ENCODE data around the gene WDR18. TPM values are rescaled to one million over a fixed set of nuclear protein-coding genes. Genes with fewer than 3 reads are reported as not detected.

The WDR18 gene
- total RNA-seq, 1 donor from 2014 or later, result 60.0 TPM

- Histone ChIP-seq H4K20me1 (ENCODE audit: insufficient read depth, low read length) (peaks cover 26% of the 10 kb centered on the region), H3K4me2 (ENCODE audit: low read length) (no peak overlapping the region), H3K79me2 (ENCODE audit: insufficient read depth, low read length) (no peaks in the 10 kb centered on the region), H3K9ac (ENCODE audit: low read length) (no peak overlapping the region), H3K27ac (ENCODE audit: low read depth, low read length) (no peak overlapping the region), H3K9me3 (ENCODE audit: insufficient read depth, low read depth, low read length) (no peaks in the 10 kb centered on the region), H2AFZ (ENCODE audit: low read depth, low read length) (no peak overlapping the region), H3K4me1 (ENCODE audit: insufficient read depth, low read length) (peaks cover 8% of the 10 kb centered on the region), H3K4me3 (ENCODE audit: insufficient read depth, low read depth, low read length) (no peak overlapping the region), H3K36me3 (ENCODE audit: insufficient read depth, low read length) (no peaks in the 10 kb centered on the region), H3K27me3 (ENCODE audit: insufficient read depth, low read length) (peaks cover 25% of the 10 kb centered on the region)
- peaks cover 12% of the 10 kb centered on the region for H3K27me3 Mint-ChIP-seq (ENCODE audit: low read depth, unreplicated experiment)
- H3K36me3 Mint-ChIP-seq (ENCODE audit: low read depth, unreplicated experiment), result peaks cover 5% of the 10 kb centered on the region
- TF ChIP-seq EZH2 (IDR thresholded peaks at IDR 0.05; ENCODE audit: insufficient read depth, low read length) (no peak), CTCF (IDR thresholded peaks at IDR 0.05; ENCODE audit: insufficient read depth, low read depth, low read length) (no peak)
- no peak for FAIRE-seq
- DNase-seq (ENCODE audit: low read depth), result no peak
- H3K4me3 Mint-ChIP-seq (ENCODE audit: unreplicated experiment), result no peak overlapping the region
- no peaks in the 10 kb centered on the region for H3K9me3 Mint-ChIP-seq (ENCODE audit: unreplicated experiment)
- no peak overlapping the region for H3K27ac Mint-ChIP-seq (ENCODE audit: unreplicated experiment)
- no peaks in the 10 kb centered on the region for H3K4me1 Mint-ChIP-seq (ENCODE audit: low read depth, unreplicated experiment)
Measured at GRCh38 chr19:994516-994915, 10.4 kb downstream of the WDR18 start.

GRCh38 chr19:995051-995827 lies 11.1 kb downstream of the WDR18 start:
- TF ChIP-seq CTCF (IDR thresholded peaks at IDR 0.05; ENCODE audit: insufficient read depth, low read depth, low read length), result no peak
- no peak for TF ChIP-seq EZH2 (IDR thresholded peaks at IDR 0.05; ENCODE audit: insufficient read depth, low read length)
- no peaks in the 10 kb centered on the region for H3K79me2 ChIP-seq (ENCODE audit: insufficient read depth, low read length)
- Mint-ChIP-seq H3K27me3 (ENCODE audit: low read depth, unreplicated experiment) (peaks cover 15% of the 10 kb centered on the region), H3K9me3 (ENCODE audit: unreplicated experiment) (no peaks in the 10 kb centered on the region), H3K36me3 (ENCODE audit: low read depth, unreplicated experiment) (peaks cover 5% of the 10 kb centered on the region), H3K4me3 (ENCODE audit: unreplicated experiment) (no peak overlapping the region), H3K27ac (ENCODE audit: unreplicated experiment) (no peak overlapping the region), H3K4me1 (ENCODE audit: low read depth, unreplicated experiment) (no peaks in the 10 kb centered on the region)
- H3K4me1 ChIP-seq (ENCODE audit: insufficient read depth, low read length), result peaks cover 8% of the 10 kb centered on the region
- H2AFZ ChIP-seq (ENCODE audit: low read depth, low read length), result no peak overlapping the region
- H3K36me3 ChIP-seq (ENCODE audit: insufficient read depth, low read length), result no peaks in the 10 kb centered on the region
- no peak overlapping the region for H3K4me2 ChIP-seq (ENCODE audit: low read length)
- DNase-seq (ENCODE audit: low read depth), result no peak
- H4K20me1 ChIP-seq (ENCODE audit: insufficient read depth, low read length), result peaks cover 26% of the 10 kb centered on the region
- H3K27me3 ChIP-seq (ENCODE audit: insufficient read depth, low read length), result peaks cover 26% of the 10 kb centered on the region
- FAIRE-seq, result no peak
- H3K9me3 ChIP-seq (ENCODE audit: insufficient read depth, low read depth, low read length), result no peaks in the 10 kb centered on the region
- no peak overlapping the region for H3K9ac ChIP-seq (ENCODE audit: low read length)
- no peak overlapping the region for H3K4me3 ChIP-seq (ENCODE audit: insufficient read depth, low read depth, low read length)
- no peak overlapping the region for H3K27ac ChIP-seq (ENCODE audit: low read depth, low read length)
